ENCODE measurements around the gene KCNH1.

- TF ChIP-seq CTCF (IDR thresholded peaks at IDR 0.05) (no peak), POLR2A (IDR thresholded peaks at IDR 0.05) (no peak)
Observed at GRCh38 chr1:210728437-210729149, 405.4 kb downstream of the KCNH1 start.

Measured in testis (tissue), 2 donors.